SK-N-SH treated with all-trans-retinoic acid at 6 μM for 48 hours (cell line): ENCODE data around the gene KCNT2.

ENCODE experiments used
- ATAC-seq: fragments of 200-7000 bp; cut with Tn5 transposase; 3 replicates; pipeline ENCODE4 v1.9.1; 2020; ENCODE audit warnings: mild to moderate bottlenecking, moderate library complexity
- ARNTL ChIP-seq: fragments of 450-650 bp; formaldehyde crosslinking; IDR thresholded peaks from 2 replicates; pipeline ENCODE4 v1.5.0; 2020; ENCODE audit warnings: low read depth, mild to moderate bottlenecking, moderate library complexity, borderline replicate concordance
- CSDC2 ChIP-seq: fragments of 250-450 bp; sonication (Bioruptor Pico); IDR thresholded peaks from 2 replicates; pipeline ENCODE4 v1.5.0; 2020; ENCODE audit warnings: mild to moderate bottlenecking, moderate library complexity
- ESRRG ChIP-seq: fragments of 250-450 bp; sonication (Bioruptor Pico); IDR thresholded peaks from 2 replicates; pipeline ENCODE4 v1.6.1; 2021; ENCODE audit warnings: mild to moderate bottlenecking
- ISL1 ChIP-seq: fragments of 250-450 bp; sonication (Bioruptor Pico); IDR thresholded peaks from 2 replicates; pipeline ENCODE4 v2.1.2; 2022; ENCODE audit warnings: mild to moderate bottlenecking, moderate library complexity
- OSR1 ChIP-seq: fragments of 250-450 bp; sonication (Bioruptor Pico); IDR thresholded peaks from 2 replicates; pipeline ENCODE4 v1.8.0; 2022; ENCODE audit warnings: moderate library complexity, mild to moderate bottlenecking, inconsistent platforms
- PPARA ChIP-seq: fragments of 250-450 bp; sonication (Bioruptor Pico); IDR thresholded peaks from 2 replicates; pipeline ENCODE4 v1.5.0; 2020; ENCODE audit warnings: mild to moderate bottlenecking, borderline replicate concordance
- RARB ChIP-seq: fragments of 250-450 bp; sonication (Bioruptor Pico); IDR thresholded peaks from 2 replicates; pipeline ENCODE4 v1.8.0; 2021; ENCODE audit warnings: mild to moderate bottlenecking, moderate library complexity
- SNAI2 ChIP-seq: fragments of 250-450 bp; sonication (Bioruptor Pico); IDR thresholded peaks from 2 replicates; pipeline ENCODE4 v1.5.0; 2020; ENCODE audit warnings: mild to moderate bottlenecking, moderate library complexity
- TCF4 ChIP-seq: fragments of 250-450 bp; sonication (Bioruptor Pico); IDR thresholded peaks from 2 replicates; pipeline ENCODE4 v1.8.0; 2021; ENCODE audit warnings: mild to moderate bottlenecking, moderate library complexity, borderline replicate concordance
- TOX ChIP-seq: fragments of 250-450 bp; sonication (Bioruptor Pico); IDR thresholded peaks from 2 replicates; pipeline ENCODE4 v1.8.0; 2021; ENCODE audit warnings: mild to moderate bottlenecking, moderate library complexity, borderline replicate concordance
- ZC3H10 ChIP-seq: fragments of 250-450 bp; sonication (Bioruptor Pico); IDR thresholded peaks from 2 replicates; pipeline ENCODE4 v1.5.1; 2021; ENCODE audit warnings: mild to moderate bottlenecking, moderate library complexity
- ZFP3 ChIP-seq: fragments of 250-450 bp; sonication (Bioruptor Pico); IDR thresholded peaks from 2 replicates; pipeline ENCODE4 v1.5.0; 2020; ENCODE audit warnings: mild to moderate bottlenecking, moderate library complexity
- ZNF565 ChIP-seq: fragments of 450-650 bp; formaldehyde crosslinking; conservative IDR thresholded peaks from 2 replicates; pipeline ENCODE4 v1.5.0; 2020; ENCODE audit warnings: low read depth, mild to moderate bottlenecking, moderate library complexity
- ZNF70 ChIP-seq: fragments of 450-650 bp; formaldehyde crosslinking; IDR thresholded peaks from 2 replicates; pipeline ENCODE4 v1.5.0; 2020; ENCODE audit warnings: mild to moderate bottlenecking, moderate library complexity
- ZNF8 ChIP-seq: fragments of 450-650 bp; formaldehyde crosslinking; IDR thresholded peaks from 2 replicates; pipeline ENCODE4 v1.5.0; 2020; ENCODE audit warnings: mild to moderate bottlenecking, moderate library complexity
- TF ChIP-seq, protein P1 (sequence below): fragments of 250-450 bp; sonication (Bioruptor Pico); IDR thresholded peaks from 2 replicates; pipeline ENCODE4 v1.5.1; 2021; ENCODE audit warnings: mild to moderate bottlenecking, moderate library complexity
- TF ChIP-seq, protein P2 (sequence below): fragments of 250-450 bp; sonication (Bioruptor Pico); IDR thresholded peaks from 2 replicates; pipeline ENCODE4 v1.5.1; 2020; ENCODE audit warnings: low read depth, mild to moderate bottlenecking, moderate library complexity
- TF ChIP-seq, protein P3 (sequence below): fragments of 250-450 bp; sonication (Bioruptor Pico); IDR thresholded peaks from 2 replicates; pipeline ENCODE4 v1.8.0; 2020; ENCODE audit warnings: mild to moderate bottlenecking, moderate library complexity, borderline replicate concordance
- TF ChIP-seq, protein P4 (sequence below): fragments of 250-450 bp; sonication (Bioruptor Pico); IDR thresholded peaks from 2 replicates; pipeline ENCODE4 v1.8.0; 2021; ENCODE audit warnings: low read depth, mild to moderate bottlenecking, moderate library complexity, borderline replicate concordance
- TF ChIP-seq, protein P5 (sequence below): fragments of 250-450 bp; sonication (Bioruptor Pico); IDR thresholded peaks from 2 replicates; pipeline ENCODE4 v1.5.0; 2020; ENCODE audit warnings: mild to moderate bottlenecking, moderate library complexity

KCNT2 gene

DNA sequence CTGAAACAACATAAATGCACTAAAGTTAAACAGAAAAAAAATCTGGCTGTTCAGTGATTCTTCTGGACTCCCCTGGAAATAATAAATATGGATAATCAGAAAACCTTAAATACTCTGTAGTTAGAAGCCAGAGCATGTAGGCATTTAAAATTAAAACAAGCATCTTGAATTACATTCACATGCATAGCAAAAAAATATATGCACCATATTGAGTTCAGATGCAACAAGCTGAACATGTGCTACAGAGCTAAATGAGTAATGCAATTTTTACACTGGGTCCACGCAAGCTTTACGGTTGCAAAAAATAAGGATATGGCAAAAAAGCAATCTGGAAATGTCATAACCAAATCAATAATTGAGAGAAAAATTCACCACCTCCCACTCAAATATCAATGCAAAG, 11.5 kb upstream of the KCNT2 start:
- TF ChIP-seq ZNF565 (CRISPR knock-in tag): no peak
- TF ChIP-seq ESRRG (CRISPR knock-in tag): no peak
- no peak for TF ChIP-seq ZNF70
- TF ChIP-seq, protein P1, sequence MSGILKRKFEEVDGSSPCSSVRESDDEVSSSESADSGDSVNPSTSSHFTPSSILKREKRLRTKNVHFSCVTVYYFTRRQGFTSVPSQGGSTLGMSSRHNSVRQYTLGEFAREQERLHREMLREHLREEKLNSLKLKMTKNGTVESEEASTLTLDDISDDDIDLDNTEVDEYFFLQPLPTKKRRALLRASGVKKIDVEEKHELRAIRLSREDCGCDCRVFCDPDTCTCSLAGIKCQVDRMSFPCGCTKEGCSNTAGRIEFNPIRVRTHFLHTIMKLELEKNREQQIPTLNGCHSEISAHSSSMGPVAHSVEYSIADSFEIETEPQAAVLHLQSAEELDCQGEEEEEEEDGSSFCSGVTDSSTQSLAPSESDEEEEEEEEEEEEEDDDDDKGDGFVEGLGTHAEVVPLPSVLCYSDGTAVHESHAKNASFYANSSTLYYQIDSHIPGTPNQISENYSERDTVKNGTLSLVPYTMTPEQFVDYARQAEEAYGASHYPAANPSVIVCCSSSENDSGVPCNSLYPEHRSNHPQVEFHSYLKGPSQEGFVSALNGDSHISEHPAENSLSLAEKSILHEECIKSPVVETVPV (CRISPR knock-in tag): no peak
- TF ChIP-seq SNAI2 (CRISPR knock-in tag): no peak
- no peak for TF ChIP-seq ZFP3 (CRISPR knock-in tag)
- TF ChIP-seq, protein P2, sequence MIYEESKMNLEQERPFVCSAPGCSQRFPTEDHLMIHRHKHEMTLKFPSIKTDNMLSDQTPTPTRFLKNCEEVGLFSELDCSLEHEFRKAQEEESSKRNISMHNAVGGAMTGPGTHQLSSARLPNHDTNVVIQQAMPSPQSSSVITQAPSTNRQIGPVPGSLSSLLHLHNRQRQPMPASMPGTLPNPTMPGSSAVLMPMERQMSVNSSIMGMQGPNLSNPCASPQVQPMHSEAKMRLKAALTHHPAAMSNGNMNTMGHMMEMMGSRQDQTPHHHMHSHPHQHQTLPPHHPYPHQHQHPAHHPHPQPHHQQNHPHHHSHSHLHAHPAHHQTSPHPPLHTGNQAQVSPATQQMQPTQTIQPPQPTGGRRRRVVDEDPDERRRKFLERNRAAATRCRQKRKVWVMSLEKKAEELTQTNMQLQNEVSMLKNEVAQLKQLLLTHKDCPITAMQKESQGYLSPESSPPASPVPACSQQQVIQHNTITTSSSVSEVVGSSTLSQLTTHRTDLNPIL (CRISPR knock-in tag): no peak
- TF ChIP-seq, protein P3, sequence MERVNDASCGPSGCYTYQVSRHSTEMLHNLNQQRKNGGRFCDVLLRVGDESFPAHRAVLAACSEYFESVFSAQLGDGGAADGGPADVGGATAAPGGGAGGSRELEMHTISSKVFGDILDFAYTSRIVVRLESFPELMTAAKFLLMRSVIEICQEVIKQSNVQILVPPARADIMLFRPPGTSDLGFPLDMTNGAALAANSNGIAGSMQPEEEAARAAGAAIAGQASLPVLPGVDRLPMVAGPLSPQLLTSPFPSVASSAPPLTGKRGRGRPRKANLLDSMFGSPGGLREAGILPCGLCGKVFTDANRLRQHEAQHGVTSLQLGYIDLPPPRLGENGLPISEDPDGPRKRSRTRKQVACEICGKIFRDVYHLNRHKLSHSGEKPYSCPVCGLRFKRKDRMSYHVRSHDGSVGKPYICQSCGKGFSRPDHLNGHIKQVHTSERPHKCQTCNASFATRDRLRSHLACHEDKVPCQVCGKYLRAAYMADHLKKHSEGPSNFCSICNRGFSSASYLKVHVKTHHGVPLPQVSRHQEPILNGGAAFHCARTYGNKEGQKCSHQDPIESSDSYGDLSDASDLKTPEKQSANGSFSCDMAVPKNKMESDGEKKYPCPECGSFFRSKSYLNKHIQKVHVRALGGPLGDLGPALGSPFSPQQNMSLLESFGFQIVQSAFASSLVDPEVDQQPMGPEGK: no peak
- no peak for TF ChIP-seq RARB (CRISPR knock-in tag)
- TF ChIP-seq, protein P4, sequence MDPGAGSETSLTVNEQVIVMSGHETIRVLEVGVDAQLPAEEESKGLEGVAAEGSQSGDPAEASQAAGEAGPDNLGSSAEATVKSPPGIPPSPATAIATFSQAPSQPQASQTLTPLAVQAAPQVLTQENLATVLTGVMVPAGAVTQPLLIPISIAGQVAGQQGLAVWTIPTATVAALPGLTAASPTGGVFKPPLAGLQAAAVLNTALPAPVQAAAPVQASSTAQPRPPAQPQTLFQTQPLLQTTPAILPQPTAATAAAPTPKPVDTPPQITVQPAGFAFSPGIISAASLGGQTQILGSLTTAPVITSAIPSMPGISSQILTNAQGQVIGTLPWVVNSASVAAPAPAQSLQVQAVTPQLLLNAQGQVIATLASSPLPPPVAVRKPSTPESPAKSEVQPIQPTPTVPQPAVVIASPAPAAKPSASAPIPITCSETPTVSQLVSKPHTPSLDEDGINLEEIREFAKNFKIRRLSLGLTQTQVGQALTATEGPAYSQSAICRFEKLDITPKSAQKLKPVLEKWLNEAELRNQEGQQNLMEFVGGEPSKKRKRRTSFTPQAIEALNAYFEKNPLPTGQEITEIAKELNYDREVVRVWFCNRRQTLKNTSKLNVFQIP (CRISPR knock-in tag): no peak
- no peak for TF ChIP-seq ZC3H10
- TF ChIP-seq, protein P5, sequence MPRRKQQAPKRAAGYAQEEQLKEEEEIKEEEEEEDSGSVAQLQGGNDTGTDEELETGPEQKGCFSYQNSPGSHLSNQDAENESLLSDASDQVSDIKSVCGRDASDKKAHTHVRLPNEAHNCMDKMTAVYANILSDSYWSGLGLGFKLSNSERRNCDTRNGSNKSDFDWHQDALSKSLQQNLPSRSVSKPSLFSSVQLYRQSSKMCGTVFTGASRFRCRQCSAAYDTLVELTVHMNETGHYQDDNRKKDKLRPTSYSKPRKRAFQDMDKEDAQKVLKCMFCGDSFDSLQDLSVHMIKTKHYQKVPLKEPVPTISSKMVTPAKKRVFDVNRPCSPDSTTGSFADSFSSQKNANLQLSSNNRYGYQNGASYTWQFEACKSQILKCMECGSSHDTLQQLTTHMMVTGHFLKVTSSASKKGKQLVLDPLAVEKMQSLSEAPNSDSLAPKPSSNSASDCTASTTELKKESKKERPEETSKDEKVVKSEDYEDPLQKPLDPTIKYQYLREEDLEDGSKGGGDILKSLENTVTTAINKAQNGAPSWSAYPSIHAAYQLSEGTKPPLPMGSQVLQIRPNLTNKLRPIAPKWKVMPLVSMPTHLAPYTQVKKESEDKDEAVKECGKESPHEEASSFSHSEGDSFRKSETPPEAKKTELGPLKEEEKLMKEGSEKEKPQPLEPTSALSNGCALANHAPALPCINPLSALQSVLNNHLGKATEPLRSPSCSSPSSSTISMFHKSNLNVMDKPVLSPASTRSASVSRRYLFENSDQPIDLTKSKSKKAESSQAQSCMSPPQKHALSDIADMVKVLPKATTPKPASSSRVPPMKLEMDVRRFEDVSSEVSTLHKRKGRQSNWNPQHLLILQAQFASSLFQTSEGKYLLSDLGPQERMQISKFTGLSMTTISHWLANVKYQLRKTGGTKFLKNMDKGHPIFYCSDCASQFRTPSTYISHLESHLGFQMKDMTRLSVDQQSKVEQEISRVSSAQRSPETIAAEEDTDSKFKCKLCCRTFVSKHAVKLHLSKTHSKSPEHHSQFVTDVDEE: no peak
- TF ChIP-seq ISL1 (CRISPR knock-in tag): no peak
- no peak for TF ChIP-seq ARNTL (CRISPR knock-in tag)
- no peak for TF ChIP-seq ZNF8 (CRISPR knock-in tag)
- TF ChIP-seq PPARA: no peak
- TF ChIP-seq TOX: no peak
- no peak for TF ChIP-seq OSR1
- TF ChIP-seq TCF4 (CRISPR knock-in tag): no peak
- no peak for ATAC-seq

DNA sequence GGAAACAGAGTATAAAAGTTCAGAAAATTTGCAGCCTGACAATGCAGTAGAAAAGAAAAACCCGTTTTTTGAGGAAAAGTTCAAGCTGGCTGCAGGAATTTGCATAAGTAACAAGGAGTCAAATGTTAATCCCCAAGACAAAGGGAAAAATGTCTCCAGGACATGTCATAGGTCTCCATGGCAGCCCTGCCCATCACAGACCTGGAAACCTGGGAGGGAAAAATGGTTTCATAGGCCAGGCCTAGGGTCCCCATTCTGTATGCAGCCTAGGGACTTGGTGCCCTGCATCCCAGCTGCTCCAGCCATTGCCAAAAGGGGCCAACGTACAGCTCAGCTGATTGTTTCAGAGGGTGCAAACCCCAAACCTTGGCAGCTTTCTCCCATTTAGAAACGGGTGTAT, 3.6 kb upstream of the KCNT2 start:
- no peak for ATAC-seq

DNA sequence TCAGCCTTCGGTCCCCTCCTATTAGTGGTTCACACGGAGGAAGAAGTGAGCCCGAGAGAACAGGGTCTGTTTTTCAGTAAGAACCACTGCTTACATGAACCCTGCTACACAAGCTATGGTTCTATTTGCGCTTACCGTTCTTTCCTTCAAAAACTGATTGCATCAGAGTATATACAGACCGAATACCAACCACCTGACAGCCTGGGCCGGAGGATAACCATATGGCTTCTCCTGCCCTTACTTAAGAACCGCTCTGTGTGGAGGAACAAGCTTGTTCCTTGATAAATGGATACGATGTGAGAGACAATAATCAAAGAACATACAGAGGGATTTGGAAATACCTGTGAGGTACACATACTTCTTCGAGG, 1.1 kb upstream of the KCNT2 start:
- ATAC-seq: peak; percentile 16; the same call in 2 of the 3 replicates
- TF ChIP-seq, protein P2 (CRISPR knock-in tag): no peak
- TF ChIP-seq ISL1 (CRISPR knock-in tag): no peak

More for the DNA sequence above, 3.6 kb upstream of the KCNT2 start:
- no peak for TF ChIP-seq ISL1 (CRISPR knock-in tag)
- TF ChIP-seq CSDC2 (CRISPR knock-in tag): no peak
- TF ChIP-seq ZNF8 (CRISPR knock-in tag): no peak
- no peak for TF ChIP-seq RARB (CRISPR knock-in tag)
